MM.1S (cell line): Measurements from ENCODE around the gene RICTOR.

Source experiments
- DNase-seq: peaks from one replicate; pipeline ENCODE4 v3.0.0-alpha.2; 2015
- H2AFZ ChIP-seq: fragments of 300-600 bp; sonication (generic); 2 replicates; pipeline ENCODE4 v1.6.0; 2016; ENCODE audit warnings: antibody characterized with exemption, low read length
- H3F3A ChIP-seq: fragments of 300-600 bp; sonication (generic); 2 replicates; pipeline ENCODE4 v1.6.1; 2016; ENCODE audit warnings: mild to moderate bottlenecking, antibody characterized with exemption, low read length, moderate library complexity, mixed read lengths; ENCODE audit not compliant: insufficient read depth
- H3K27ac ChIP-seq: fragments of 300-600 bp; sonication (generic); 2 replicates; pipeline ENCODE4 v1.5.1; 2016; ENCODE audit warnings: mild to moderate bottlenecking, low read length
- H3K27me3 ChIP-seq: fragments of 300-600 bp; sonication (generic); replicated peaks from 2 replicates; pipeline ENCODE4 v1.6.0; 2016; ENCODE audit warnings: low read length; ENCODE audit not compliant: insufficient read depth
- H3K36me3 ChIP-seq: fragments of 300-600 bp; sonication (generic); replicated peaks from 2 replicates; pipeline ENCODE4 v1.6.1; 2016; ENCODE audit warnings: mild to moderate bottlenecking, low read length, mixed read lengths; ENCODE audit not compliant: insufficient read depth
- H3K4me1 ChIP-seq: fragments of 300-600 bp; sonication (generic); 2 replicates; pipeline ENCODE4 v1.6.1; 2016; ENCODE audit warnings: low read length, mixed read lengths
- H3K4me2 ChIP-seq: fragments of 300-600 bp; sonication (generic); 2 replicates; pipeline ENCODE4 v1.6.0; 2016; ENCODE audit warnings: low read depth, low read length
- H3K4me3 ChIP-seq: fragments of 300-600 bp; sonication (generic); 2 replicates; pipeline ENCODE4 v1.5.1; 2016; ENCODE audit warnings: low read length, mixed read lengths
- H3K79me2 ChIP-seq: fragments of 300-600 bp; sonication (generic); 2 replicates; pipeline ENCODE4 v1.6.1; 2016; ENCODE audit warnings: mixed run types, low read length, mixed read lengths
- H3K9ac ChIP-seq: fragments of 300-600 bp; sonication (generic); 2 replicates; pipeline ENCODE4 v1.6.1; 2016; ENCODE audit warnings: low read length, mixed read lengths
- H3K9me2 ChIP-seq: fragments of 300-600 bp; sonication (generic); replicated peaks from 2 replicates; pipeline ENCODE4 v1.6.1; 2016; ENCODE audit warnings: mild to moderate bottlenecking, low read length, mixed read lengths; ENCODE audit not compliant: insufficient read depth
- H3K9me3 ChIP-seq: fragments of 300-600 bp; sonication (generic); replicated peaks from 2 replicates; pipeline ENCODE4 v1.6.1; 2016; ENCODE audit warnings: mild to moderate bottlenecking, low read length, mixed read lengths; ENCODE audit not compliant: insufficient read depth
- H4K20me1 ChIP-seq: fragments of 300-600 bp; sonication (generic); 2 replicates; pipeline ENCODE4 v1.6.1; 2016; ENCODE audit warnings: mild to moderate bottlenecking, low read length, moderate library complexity, mixed read lengths; ENCODE audit not compliant: insufficient read depth
- EZH2 ChIP-seq: fragments of 300-600 bp; sonication (generic); optimal IDR thresholded peaks from 2 replicates; pipeline ENCODE3; 2017; ENCODE audit warnings: low read depth, mild to moderate bottlenecking, antibody characterized with exemption, low read length, mixed read lengths
- EZH2phosphoT487 ChIP-seq: fragments of 300-600 bp; sonication (generic); IDR thresholded peaks from 2 replicates; pipeline ENCODE4 v1.6.1; 2018; ENCODE audit warnings: antibody characterized with exemption, low read length
- TF ChIP-seq, protein P1 (sequence below): fragments of 300-600 bp; sonication (generic); IDR thresholded peaks from 2 replicates; pipeline ENCODE4 v1.5.1; 2016; ENCODE audit warnings: antibody characterized with exemption, low read length, mixed read lengths

Gene RICTOR

DNA sequence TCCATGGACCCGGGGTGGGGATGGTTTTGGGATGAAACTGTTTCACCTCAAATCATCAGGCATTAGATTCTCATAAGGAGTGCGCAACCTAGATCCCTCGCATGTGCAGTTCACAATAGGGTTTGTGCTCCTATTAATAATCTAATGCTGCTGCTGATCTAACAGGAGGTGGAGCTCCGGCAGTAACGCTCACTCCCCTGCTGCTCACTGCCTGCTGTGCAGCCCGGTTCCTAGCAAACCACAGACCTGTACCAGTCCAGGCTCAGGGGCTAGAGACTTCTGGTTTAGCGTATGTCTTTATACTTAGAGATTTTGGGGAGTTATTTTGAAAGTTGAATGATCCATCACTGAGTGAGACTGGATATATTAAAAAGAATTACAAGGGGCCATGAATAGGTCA is 50.2 kb downstream of the RICTOR start:
- H3K79me2 ChIP-seq, result peaks cover 75% of the 10 kb centered on the region
- H3K4me3 ChIP-seq, result no peak overlapping the region
- H3K4me2 ChIP-seq, result no peak overlapping the region
- no peak for DNase-seq
- H3K4me1 ChIP-seq, result no peaks in the 10 kb centered on the region
- TF ChIP-seq EZH2 (no peak), EZH2phosphoT487 (no peak)
- TF ChIP-seq, protein P1, sequence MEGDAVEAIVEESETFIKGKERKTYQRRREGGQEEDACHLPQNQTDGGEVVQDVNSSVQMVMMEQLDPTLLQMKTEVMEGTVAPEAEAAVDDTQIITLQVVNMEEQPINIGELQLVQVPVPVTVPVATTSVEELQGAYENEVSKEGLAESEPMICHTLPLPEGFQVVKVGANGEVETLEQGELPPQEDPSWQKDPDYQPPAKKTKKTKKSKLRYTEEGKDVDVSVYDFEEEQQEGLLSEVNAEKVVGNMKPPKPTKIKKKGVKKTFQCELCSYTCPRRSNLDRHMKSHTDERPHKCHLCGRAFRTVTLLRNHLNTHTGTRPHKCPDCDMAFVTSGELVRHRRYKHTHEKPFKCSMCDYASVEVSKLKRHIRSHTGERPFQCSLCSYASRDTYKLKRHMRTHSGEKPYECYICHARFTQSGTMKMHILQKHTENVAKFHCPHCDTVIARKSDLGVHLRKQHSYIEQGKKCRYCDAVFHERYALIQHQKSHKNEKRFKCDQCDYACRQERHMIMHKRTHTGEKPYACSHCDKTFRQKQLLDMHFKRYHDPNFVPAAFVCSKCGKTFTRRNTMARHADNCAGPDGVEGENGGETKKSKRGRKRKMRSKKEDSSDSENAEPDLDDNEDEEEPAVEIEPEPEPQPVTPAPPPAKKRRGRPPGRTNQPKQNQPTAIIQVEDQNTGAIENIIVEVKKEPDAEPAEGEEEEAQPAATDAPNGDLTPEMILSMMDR, result no peak
- H3K9ac ChIP-seq, result no peak overlapping the region
- H3K27me3 ChIP-seq, result no peaks in the 10 kb centered on the region
- no peak overlapping the region for H3K27ac ChIP-seq
- H2AFZ ChIP-seq, result no peak overlapping the region
- H3K9me3 ChIP-seq, result no peaks in the 10 kb centered on the region
- no peaks in the 10 kb centered on the region for H3K9me2 ChIP-seq
- no peaks in the 10 kb centered on the region for H3F3A ChIP-seq
- H4K20me1 ChIP-seq, result 0 out of 2 replicates have a peak, but pooled peaks cover 3% of the 10 kb centered on the region
- H3K36me3 ChIP-seq, result no peaks in the 10 kb centered on the region; the same call in 1 of the 2 replicates

DNA sequence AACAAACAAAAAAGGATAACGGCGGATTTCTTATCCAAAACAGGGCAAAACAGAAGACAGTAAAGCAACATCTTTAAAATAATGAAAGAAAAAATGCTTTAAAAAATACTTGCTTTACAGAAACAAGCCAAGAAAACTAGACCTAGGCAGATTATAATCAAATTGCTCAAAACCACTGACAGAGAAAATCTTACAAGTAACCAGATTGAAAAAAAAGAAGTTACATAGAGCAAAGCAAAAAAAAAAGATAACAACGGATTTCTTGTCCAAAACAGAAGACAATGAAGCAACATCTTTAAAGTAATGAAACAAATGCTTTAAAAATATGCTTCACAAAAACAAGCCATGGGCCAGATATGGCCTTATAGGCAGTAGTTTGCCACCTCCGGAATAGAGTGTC is 51.1 kb downstream of the RICTOR start:
- no peaks in the 10 kb centered on the region for H3K27me3 ChIP-seq
- H3K9ac ChIP-seq, result no peak overlapping the region
- no peak overlapping the region for H3K4me3 ChIP-seq
- no peaks in the 10 kb centered on the region for H3K9me3 ChIP-seq
- DNase-seq, result no peak
- H3K27ac ChIP-seq, result no peak overlapping the region
- no peak overlapping the region for H2AFZ ChIP-seq
- no peaks in the 10 kb centered on the region for H3K4me1 ChIP-seq
- no peaks in the 10 kb centered on the region for H3K9me2 ChIP-seq
- H3K36me3 ChIP-seq, result no peaks in the 10 kb centered on the region; the same call in 1 of the 2 replicates
- no peaks in the 10 kb centered on the region for H3F3A ChIP-seq
- TF ChIP-seq EZH2 (no peak), EZH2phosphoT487 (no peak)
- TF ChIP-seq, protein P1, result no peak
- no peak overlapping the region for H3K4me2 ChIP-seq
- H3K79me2 ChIP-seq, result peaks cover 69% of the 10 kb centered on the region
- H4K20me1 ChIP-seq, result no peaks in the 10 kb centered on the region

DNA sequence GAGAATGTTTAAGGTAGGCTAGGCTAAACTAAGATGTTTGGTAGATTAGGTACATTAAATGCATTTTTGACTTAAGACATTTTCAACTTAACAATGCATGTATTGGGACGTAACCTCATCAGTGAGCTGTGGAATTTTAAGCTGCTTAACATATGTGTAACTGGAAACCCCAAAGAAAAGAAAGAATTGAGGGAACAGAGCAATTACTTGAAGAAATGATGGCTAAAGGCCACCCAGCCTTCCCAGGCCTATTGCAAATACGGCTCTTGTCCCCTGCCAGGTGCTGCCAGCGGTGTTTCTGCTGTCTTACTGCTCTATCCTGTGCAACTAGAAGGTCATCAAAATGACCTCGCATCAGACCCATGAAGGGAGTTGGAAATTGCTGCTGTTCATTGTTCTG is 52.0 kb downstream of the RICTOR start:
- DNase-seq, result no peak
- no peaks in the 10 kb centered on the region for H3K9me3 ChIP-seq
- H3K4me3 ChIP-seq, result no peak overlapping the region
- no peaks in the 10 kb centered on the region for H4K20me1 ChIP-seq
- H3K36me3 ChIP-seq, result no peaks in the 10 kb centered on the region; the same call in 1 of the 2 replicates
- no peak overlapping the region for H3K27ac ChIP-seq
- no peaks in the 10 kb centered on the region for H3F3A ChIP-seq
- H3K4me2 ChIP-seq, result no peak overlapping the region
- H3K79me2 ChIP-seq, result peaks cover 63% of the 10 kb centered on the region
- H3K27me3 ChIP-seq, result no peaks in the 10 kb centered on the region
- H2AFZ ChIP-seq, result no peak overlapping the region
- H3K4me1 ChIP-seq, result no peaks in the 10 kb centered on the region
- H3K9me2 ChIP-seq, result no peaks in the 10 kb centered on the region
- TF ChIP-seq, protein P1, result no peak
- TF ChIP-seq EZH2phosphoT487 (no peak), EZH2 (no peak)
- no peak overlapping the region for H3K9ac ChIP-seq
